Lower leg skin (tissue), 4 donors: ENCODE measurements around the gene CPLX4. TPM values are rescaled to one million over a fixed set of nuclear protein-coding genes. Genes with fewer than 3 reads are reported as not detected.

Source experiments
- DNase-seq, 2 donors: peaks; one replicate each; pipeline ENCODE4 v3.0.0-alpha.2; 2019; ENCODE audit warnings: low spot score in 2 of 2
- H3K4me3 ChIP-seq: fragments of 200-600 bp; sonication (generic); 2 replicates; pipeline ENCODE4 v1.5.1; 2017; ENCODE audit warnings: mild to moderate bottlenecking, low read depth; ENCODE audit not compliant: poor library complexity, severe bottlenecking
- POLR2A ChIP-seq, 2 donors: fragments of 450-650 bp; IDR thresholded peaks; one replicate each; pipeline ENCODE4 v1.6.1; 2016 to 2017; ENCODE audit warnings: antibody characterized with exemption in 2 of 2, mild to moderate bottlenecking in 1 of 2, moderate library complexity in 1 of 2
- WGBS, 2 donors: methylation state at CpG; one replicate each; pipeline ENCODE4 v1.1.5; 2018; 5-methylcytosine and 5-hydroxymethylcytosine counted together
- intact Hi-C: fragments of 100-400 bp; cut with DNase I; formaldehyde crosslinking; loops from one replicate; pipeline ENCODE4 v1.15.0; 2023; ENCODE audit warnings: low total_unique reads
- total RNA-seq, 4 donors: library from RNA; depleted of rRNA; stranded (reverse); fragments of >200 nt; gene quantifications; one replicate each; pipeline ENCODE4 v1.1.0, GENCODE V29; 2016
- TF ChIP-seq, protein P1 (sequence below), 3 donors: fragments of 450-650 bp; IDR thresholded peaks; one replicate each; pipeline ENCODE4 v1.5.1; 2016; ENCODE audit warnings: antibody characterized with exemption in 3 of 3, mild to moderate bottlenecking in 3 of 3, moderate library complexity in 2 of 3

The CPLX4 gene
- total RNA-seq, 4 donors from 2014 or later, result not detected

DNA sequence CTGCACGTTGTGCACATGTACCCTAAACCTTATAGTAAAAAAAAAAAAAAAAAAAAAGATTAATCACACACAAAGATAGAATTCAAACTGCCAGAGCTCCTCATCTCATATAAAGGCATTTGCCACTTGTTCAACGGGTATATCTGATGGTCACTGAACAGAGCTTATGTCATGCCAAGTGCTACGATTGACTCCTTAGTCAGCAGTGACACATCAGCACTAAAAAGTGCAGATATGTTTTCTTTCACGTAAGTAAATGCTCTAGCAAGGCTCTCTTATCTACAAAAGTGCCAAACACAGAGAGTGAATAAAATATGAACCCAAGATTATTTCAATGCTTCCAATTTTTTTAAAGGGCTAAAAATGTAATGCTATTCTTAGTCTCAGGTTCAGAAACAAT, 39.5 kb upstream of the CPLX4 start:
- no peak for DNase-seq
- intact Hi-C loops, result no loop called here
- no peak for TF ChIP-seq POLR2A (IDR thresholded peaks at IDR 0.05)
- TF ChIP-seq, protein P1, sequence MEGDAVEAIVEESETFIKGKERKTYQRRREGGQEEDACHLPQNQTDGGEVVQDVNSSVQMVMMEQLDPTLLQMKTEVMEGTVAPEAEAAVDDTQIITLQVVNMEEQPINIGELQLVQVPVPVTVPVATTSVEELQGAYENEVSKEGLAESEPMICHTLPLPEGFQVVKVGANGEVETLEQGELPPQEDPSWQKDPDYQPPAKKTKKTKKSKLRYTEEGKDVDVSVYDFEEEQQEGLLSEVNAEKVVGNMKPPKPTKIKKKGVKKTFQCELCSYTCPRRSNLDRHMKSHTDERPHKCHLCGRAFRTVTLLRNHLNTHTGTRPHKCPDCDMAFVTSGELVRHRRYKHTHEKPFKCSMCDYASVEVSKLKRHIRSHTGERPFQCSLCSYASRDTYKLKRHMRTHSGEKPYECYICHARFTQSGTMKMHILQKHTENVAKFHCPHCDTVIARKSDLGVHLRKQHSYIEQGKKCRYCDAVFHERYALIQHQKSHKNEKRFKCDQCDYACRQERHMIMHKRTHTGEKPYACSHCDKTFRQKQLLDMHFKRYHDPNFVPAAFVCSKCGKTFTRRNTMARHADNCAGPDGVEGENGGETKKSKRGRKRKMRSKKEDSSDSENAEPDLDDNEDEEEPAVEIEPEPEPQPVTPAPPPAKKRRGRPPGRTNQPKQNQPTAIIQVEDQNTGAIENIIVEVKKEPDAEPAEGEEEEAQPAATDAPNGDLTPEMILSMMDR (IDR thresholded peaks at IDR 0.05), result no peak
- 2 to 6% methylated on average over 4 of the region's 4 CpGs for WGBS, 2 donors
- no peak overlapping the region for H3K4me3 ChIP-seq

DNA sequence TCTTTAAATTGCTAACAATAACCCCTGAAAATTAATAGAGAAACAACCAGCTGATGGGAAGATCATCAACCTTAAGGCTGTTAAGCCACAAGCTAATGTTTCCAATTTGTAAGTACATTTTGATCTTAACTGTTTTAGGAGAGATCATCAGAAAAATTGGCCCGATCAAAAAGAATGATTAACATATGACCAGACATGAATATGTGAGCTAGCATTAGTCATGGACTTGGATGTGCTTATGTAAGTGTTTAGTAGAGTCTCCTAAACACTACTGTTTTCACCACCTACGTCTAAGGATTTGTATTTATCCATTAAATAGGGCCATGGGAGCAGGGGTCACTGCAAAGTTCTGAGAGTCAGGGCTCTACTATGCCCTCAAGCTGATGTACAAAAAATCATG, 36.3 kb upstream of the CPLX4 start:
- no peak for DNase-seq
- intact Hi-C loops, result no loop called here
- TF ChIP-seq POLR2A (IDR thresholded peaks at IDR 0.05), result no peak
- TF ChIP-seq, protein P1 (IDR thresholded peaks at IDR 0.05), result no peak
- 50 to 61% methylated on average over 2 of the region's 2 CpGs for WGBS, 2 donors
- H3K4me3 ChIP-seq, result no peak overlapping the region

GRCh38 chr18:59353079-59353680, 34.7 kb upstream of the CPLX4 start:
- intact Hi-C loops, result no loop called here
- TF ChIP-seq, protein P1 (IDR thresholded peaks at IDR 0.05), result no peak
- no peak for TF ChIP-seq POLR2A (IDR thresholded peaks at IDR 0.05)
- no peak for DNase-seq
- 71 to 85% methylated on average over 4 of the region's 4 CpGs for WGBS, 2 donors
- no peak overlapping the region for H3K4me3 ChIP-seq

GRCh38 chr18:59352250-59352855, 33.9 kb upstream of the CPLX4 start:
- TF ChIP-seq, protein P1 (IDR thresholded peaks at IDR 0.05), result no peak
- TF ChIP-seq POLR2A (IDR thresholded peaks at IDR 0.05), result no peak
- H3K4me3 ChIP-seq, result no peak overlapping the region
- 86 to 88% methylated on average over 3 of the region's 3 CpGs for WGBS, 2 donors
- no peak for DNase-seq
- intact Hi-C loops, result no loop called here

DNA sequence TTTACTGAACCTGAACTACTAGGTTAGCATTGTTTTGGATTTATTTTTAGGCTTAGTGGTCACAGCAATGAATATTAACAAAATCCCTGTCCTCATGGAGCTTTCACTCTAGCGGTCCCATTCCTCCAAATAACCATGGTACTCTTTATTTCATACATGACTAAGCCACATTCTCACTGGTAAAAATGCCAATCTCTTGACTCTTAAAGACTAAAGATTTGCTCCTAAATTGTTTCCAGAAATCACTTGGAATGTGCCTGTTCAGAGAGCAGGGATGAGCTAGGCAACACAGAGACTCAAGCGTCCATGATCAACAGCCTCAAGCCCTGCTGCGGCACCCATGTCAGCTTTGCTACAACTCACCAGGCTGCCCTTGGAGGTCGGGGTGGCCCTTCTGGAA, 27.1 kb upstream of the CPLX4 start:
- TF ChIP-seq POLR2A (IDR thresholded peaks at IDR 0.05), result no peak
- TF ChIP-seq, protein P1 (IDR thresholded peaks at IDR 0.05), result no peak
- WGBS, 2 donors, result 96 to 98% methylated on average over 4 of the region's 4 CpGs
- DNase-seq, result no peak
- no peak overlapping the region for H3K4me3 ChIP-seq
- intact Hi-C loops, result no loop called here

- intact Hi-C loops, result no loop called here
- no peak for TF ChIP-seq POLR2A (IDR thresholded peaks at IDR 0.05)
- TF ChIP-seq, protein P1 (IDR thresholded peaks at IDR 0.05), result no peak
- DNase-seq, result no peak
- 0 to 60% methylated on average over 1 of the region's 1 CpG for WGBS, 2 donors
- no peak overlapping the region for H3K4me3 ChIP-seq
Measured at GRCh38 chr18:59344996-59345395, 26.5 kb upstream of the CPLX4 start.
